CD4-positive, alpha-beta T cell treated with Interleukin-2 at 100 ng/mL for 4 hours (primary cell): ENCODE data around the gene PHACTR1.

ENCODE experiments used
- DNase-seq: peaks from one replicate; pipeline ENCODE4 v3.0.0-alpha.2; 2020; ENCODE audit warnings: low spot score

PHACTR1 gene

GRCh38 chr6:12849809-12850198 is 133.2 kb downstream of the PHACTR1 start:
- no peak for DNase-seq

- DNase-seq, result no peak
Observed at GRCh38 chr6:12851123-12851695, 134.6 kb downstream of the PHACTR1 start.

- DNase-seq, result no peak
Observed at GRCh38 chr6:12861603-12862002, 145.0 kb downstream of the PHACTR1 start.

GRCh38 chr6:12865117-12865516 is 148.6 kb downstream of the PHACTR1 start:
- DNase-seq, result no peak

GRCh38 chr6:12865671-12866181 is 149.2 kb downstream of the PHACTR1 start:
- no peak for DNase-seq

- DNase-seq, result no peak
Observed at GRCh38 chr6:12866422-12867029, 150.0 kb downstream of the PHACTR1 start.

GRCh38 chr6:12869816-12870432 is 153.4 kb downstream of the PHACTR1 start:
- DNase-seq, result no peak

- no peak for DNase-seq
Observed at GRCh38 chr6:12873691-12874090, 157.1 kb downstream of the PHACTR1 start.

GRCh38 chr6:12875051-12875450 is 158.5 kb downstream of the PHACTR1 start:
- no peak for DNase-seq

- DNase-seq, result no peak
Observed at GRCh38 chr6:12878741-12879140, 162.2 kb downstream of the PHACTR1 start.

GRCh38 chr6:12882761-12883290 is 166.3 kb downstream of the PHACTR1 start:
- no peak for DNase-seq

- DNase-seq, result no peak
Observed at GRCh38 chr6:12884983-12885382, 168.4 kb downstream of the PHACTR1 start.

- no peak for DNase-seq
Observed at GRCh38 chr6:12886961-12887775, 170.6 kb downstream of the PHACTR1 start.

GRCh38 chr6:12890171-12890790 is 173.7 kb downstream of the PHACTR1 start:
- DNase-seq, result peak; percentile 7

- no peak for DNase-seq
Observed at GRCh38 chr6:12891595-12891994, 175.0 kb downstream of the PHACTR1 start.

- DNase-seq, result no peak
Observed at GRCh38 chr6:12892151-12892550, 175.6 kb downstream of the PHACTR1 start.

- DNase-seq, result no peak
Observed at GRCh38 chr6:12893036-12893435, 176.5 kb downstream of the PHACTR1 start.

GRCh38 chr6:12895721-12896120 is 179.2 kb downstream of the PHACTR1 start:
- no peak for DNase-seq

GRCh38 chr6:12896208-12896733 is 179.7 kb downstream of the PHACTR1 start:
- no peak for DNase-seq

GRCh38 chr6:12898603-12899002 is 182.0 kb downstream of the PHACTR1 start:
- DNase-seq, result no peak

GRCh38 chr6:12899046-12899833 is 182.7 kb downstream of the PHACTR1 start:
- no peak for DNase-seq
